GM12878 (cell line): ENCODE data around the gene TMEM132C. TPM values are rescaled to one million over a fixed set of nuclear protein-coding genes. Genes with fewer than 3 reads are reported as not detected.

Experiments used
- ATAC-seq: fragments of 200-7000 bp; cut with Tn5 transposase; 3 replicates; pipeline ENCODE4 v1.9.1; 2020; ENCODE audit warnings: mild to moderate bottlenecking, moderate library complexity
- BruUV-seq: library from RNA; stranded (reverse); fragments of 400-500 nt; replicated peaks from 2 replicates; lab custom pipeline; 2021; lab: Mats Ljungman, UMichigan
- CTCF ChIA-PET: fragments of 300-600 bp; sonication (Branson Sonifier 250); formaldehyde crosslinking; extraction: SDS; loops from one replicate; lab custom pipeline; 2021; ENCODE audit warnings: inconsistent platforms; lab: Yijun Ruan, JAX
- POLR2A ChIA-PET: fragments of 350-600 bp; formaldehyde crosslinking; extraction: SDS; loops from one replicate; lab custom pipeline; 2021; ENCODE audit warnings: inconsistent platforms; lab: Charles Lee
- RAD21 ChIA-PET: fragments of 300-600 bp; sonication (Branson Sonifier 250); formaldehyde crosslinking; loops from one replicate; lab custom pipeline; 2023; ENCODE audit warnings: antibody characterized with exemption; ENCODE audit not compliant: unreplicated experiment; lab: Charles Lee
- SMC1A ChIA-PET: fragments of 300-600 bp; sonication (Branson Sonifier 250); formaldehyde crosslinking; loops from one replicate; lab custom pipeline; 2023; ENCODE audit not compliant: unreplicated experiment, uncharacterized antibody; lab: Charles Lee
- DNase-seq: peaks from one replicate; pipeline ENCODE4 v3.0.0-alpha.2; 2011; ENCODE audit warnings: low read depth, low spot score
- FAIRE-seq: peaks from 3 replicates; lab custom pipeline; 2011; peaks lifted over from hg19 to GRCh38; lab: Jason Lieb, UNC
- H2AFZ ChIP-seq: 2 replicates; pipeline ENCODE4 v1.6.0; 2011; ENCODE audit warnings: low read depth, low read length, control low read depth; ENCODE audit not compliant: control insufficient read depth
- H3K27ac ChIP-seq: 2 replicates; pipeline ENCODE4 v1.5.1; 2011; ENCODE audit warnings: control low read depth; ENCODE audit not compliant: control insufficient read depth, insufficient read depth
- H3K27me3 ChIP-seq, 2 experiments: replicated peaks in 1 of 2; 2 replicates each; pipeline versions ENCODE4 v1.6.0 to v1.6.1; 2011; ENCODE audit warnings: low read length in 1 of 2; ENCODE audit not compliant: control insufficient read depth in 2 of 2, insufficient read depth in 2 of 2
- H3K36me3 ChIP-seq, 2 experiments: 2 replicates each; pipeline ENCODE4 v1.5.1; 2011; ENCODE audit warnings: low read length in 1 of 2; ENCODE audit not compliant: control insufficient read depth in 2 of 2, insufficient read depth in 2 of 2
- H3K4me1 ChIP-seq: 2 replicates; pipeline ENCODE4 v1.6.1; 2011; ENCODE audit warnings: mild to moderate bottlenecking, low read length, moderate library complexity, mixed read lengths; ENCODE audit not compliant: control insufficient read depth, insufficient read depth
- H3K4me2 ChIP-seq: 2 replicates; pipeline ENCODE4 v1.6.0; 2011; ENCODE audit warnings: control low read depth; ENCODE audit not compliant: control insufficient read depth, insufficient read depth
- H3K4me3 ChIP-seq: fragments of 200-600 bp; sonication (generic); 2 replicates; pipeline ENCODE4 v1.5.1; 2016
- H3K79me2 ChIP-seq: 2 replicates; pipeline ENCODE4 v1.6.0; 2011; ENCODE audit warnings: low read length; ENCODE audit not compliant: control insufficient read depth, insufficient read depth
- H3K9ac ChIP-seq: 2 replicates; pipeline ENCODE4 v1.8.0; 2011; ENCODE audit warnings: low read length, control low read depth, mixed read lengths; ENCODE audit not compliant: control insufficient read depth, insufficient read depth
- H3K9me3 ChIP-seq: replicated peaks from 3 replicates; pipeline ENCODE4 v1.5.1; 2011; ENCODE audit warnings: mild to moderate bottlenecking, low read length; ENCODE audit not compliant: control insufficient read depth, insufficient read depth
- H4K20me1 ChIP-seq: 2 replicates; pipeline ENCODE4 v1.6.0; 2011; ENCODE audit not compliant: control insufficient read depth, insufficient read depth
- HDGF ChIP-seq: fragments of 450-650 bp; IDR thresholded peaks from 2 replicates; pipeline ENCODE4 v1.6.1; 2016; ENCODE audit warnings: antibody characterized with exemption
- JUNB ChIP-seq: IDR thresholded peaks from 2 replicates; pipeline ENCODE4 v1.6.1; 2016; ENCODE audit warnings: antibody characterized with exemption, mild to moderate bottlenecking
- LARP7 ChIP-seq: fragments of 450-650 bp; IDR thresholded peaks from 2 replicates; pipeline ENCODE4 v1.6.1; 2017; ENCODE audit warnings: mild to moderate bottlenecking
- NR2C1 ChIP-seq: fragments of 450-650 bp; IDR thresholded peaks from 2 replicates; pipeline ENCODE4 v1.6.1; 2017; ENCODE audit warnings: antibody characterized with exemption, mild to moderate bottlenecking, moderate library complexity
- RB1 ChIP-seq: fragments of 450-650 bp; formaldehyde crosslinking; IDR thresholded peaks from 2 replicates; pipeline ENCODE4 v1.6.1; 2017; ENCODE audit warnings: mild to moderate bottlenecking, borderline replicate concordance
- SMARCA5 ChIP-seq: fragments of 450-650 bp; IDR thresholded peaks from 2 replicates; pipeline ENCODE4 v1.6.1; 2017; ENCODE audit warnings: mild to moderate bottlenecking
- ZNF384 ChIP-seq: IDR thresholded peaks from 2 replicates; pipeline ENCODE4 v1.6.1; 2012; ENCODE audit warnings: low read depth, mild to moderate bottlenecking, low read length, improper control_type of control experiment, borderline replicate concordance
- WGBS: methylation state at CpG from one replicate; pipeline ENCODE4 v1.1.6; 2016; ENCODE audit warnings: low lambda C conversion rate; ENCODE audit not compliant: insufficient replicate concordance, insufficient coverage; ENCODE audit errors: missing lambda C conversion rate; 5-methylcytosine and 5-hydroxymethylcytosine counted together
- in situ Hi-C: fragments of 300-500 bp; cut with MboI; formaldehyde crosslinking; loops from 9 replicates; pipeline ENCODE4 v1.14.3; 2018; ENCODE audit warnings: mixed read lengths
- intact Hi-C: fragments of 100-400 bp; cut with micrococcal nuclease; formaldehyde crosslinking; loops from one replicate; pipeline ENCODE4 v1.14.2; 2022; ENCODE audit not compliant: unreplicated experiment
- polyA plus RNA-seq, 11 experiments: library from polyadenylated mRNA; depleted of rRNA in 4 of 11; unstranded in 6 of 11; stranded (reverse) in 5 of 11; fragments of >200 nt; fragmentation: Nextera tagmentation in 4 of 11; fragmentation: Illumina TruSeq in 1 of 11; extraction: Ambion mirVana in 4 of 11; extraction: Trizol in 1 of 11; gene quantifications; 1 replicate in 1 of 11; 2 replicates in 10 of 11; pipeline versions ENCODE4 v1.2.1 to v1.2.3, GENCODE V29; 2011 to 2016; ENCODE audit warnings: inconsistent platforms in 2 of 11, missing spikeins in 2 of 11, low read depth in 1 of 11
- total RNA-seq, 4 experiments: library from RNA; depleted of rRNA in 3 of 4; stranded (reverse); fragments of >200 nt in 3 of 4; fragmentation: Illumina TruSeq in 1 of 4; extraction: Trizol in 1 of 4; gene quantifications; 2 replicates each; pipeline versions ENCODE4 v1.2.1 to v1.2.3, GENCODE V29; 2013 to 2021
- TF ChIP-seq, protein P1 (sequence below): IDR thresholded peaks from 2 replicates; pipeline ENCODE4 v1.6.1; 2012; ENCODE audit warnings: low read depth, low read length, improper control_type of control experiment
- TF ChIP-seq, protein P2 (sequence below): IDR thresholded peaks from 2 replicates; pipeline ENCODE4 v1.6.1; 2011; ENCODE audit warnings: mild to moderate bottlenecking, low read depth, low read length, moderate library complexity; ENCODE audit not compliant: insufficient replicate concordance

TMEM132C gene
- total and polyA plus RNA-seq, 10 of the 15 experiments (the other 5 are each of a cell fraction or from before 2014, with no cell fraction given): not detected

DNA sequence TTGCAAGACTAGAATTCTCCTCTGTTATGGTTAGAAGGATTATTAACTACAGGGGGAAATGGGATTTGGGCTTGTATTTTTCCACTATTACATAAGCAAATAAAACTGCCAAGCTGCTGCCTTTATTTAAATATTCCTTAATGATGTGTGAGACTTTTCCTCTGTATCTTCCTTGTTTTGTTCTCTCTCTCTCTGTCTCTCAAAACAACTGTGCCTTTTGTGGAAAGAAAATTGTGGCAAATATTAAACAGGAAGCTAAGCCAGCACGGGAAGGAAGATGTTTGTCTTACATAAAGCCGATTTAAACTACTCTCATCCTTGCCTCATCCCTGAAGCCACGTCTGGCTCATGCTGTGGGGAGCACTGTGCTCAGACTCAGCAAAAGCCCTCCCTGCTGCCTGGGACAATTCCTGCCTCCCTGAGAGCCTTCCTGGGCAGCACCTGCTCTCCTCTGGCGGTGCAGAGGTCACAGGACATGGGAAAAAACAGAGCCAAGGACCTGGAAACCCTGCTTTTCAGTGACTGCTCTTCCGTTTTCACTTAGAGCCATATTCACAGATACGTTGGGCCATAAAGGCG lies 319.6 kb downstream of the TMEM132C start:
- H3K4me2 ChIP-seq: no peak overlapping the region
- WGBS: 35% methylated on average over 7 of the region's 7 CpGs
- SMC1A ChIA-PET: no interaction called here
- H3K79me2 ChIP-seq: no peaks in the 10 kb centered on the region
- CTCF ChIA-PET: no interaction called here
- H3K9ac ChIP-seq: no peak overlapping the region
- RAD21 ChIA-PET: no interaction called here
- no TSS peak for BruUV-seq
- H3K27ac ChIP-seq: no peak overlapping the region
- DNase-seq (no peak), FAIRE-seq (no peak), ATAC-seq (no peak)
- in situ Hi-C loops (no loop called here), intact Hi-C loops (no loop called here)
- TF ChIP-seq RB1 (no peak), SMARCA5 (no peak)
- no peaks in the 10 kb centered on the region; a peak in 1 of 4 replicates for H3K27me3 ChIP-seq
- no peaks in the 10 kb centered on the region for H3K36me3 ChIP-seq
- POLR2A ChIA-PET: no interaction called here
- no peaks in the 10 kb centered on the region for H3K4me1 ChIP-seq
- H4K20me1 ChIP-seq: no peaks in the 10 kb centered on the region
- no peak overlapping the region for H2AFZ ChIP-seq
- no peaks in the 10 kb centered on the region for H3K9me3 ChIP-seq
- H3K4me3 ChIP-seq: no peak overlapping the region

DNA sequence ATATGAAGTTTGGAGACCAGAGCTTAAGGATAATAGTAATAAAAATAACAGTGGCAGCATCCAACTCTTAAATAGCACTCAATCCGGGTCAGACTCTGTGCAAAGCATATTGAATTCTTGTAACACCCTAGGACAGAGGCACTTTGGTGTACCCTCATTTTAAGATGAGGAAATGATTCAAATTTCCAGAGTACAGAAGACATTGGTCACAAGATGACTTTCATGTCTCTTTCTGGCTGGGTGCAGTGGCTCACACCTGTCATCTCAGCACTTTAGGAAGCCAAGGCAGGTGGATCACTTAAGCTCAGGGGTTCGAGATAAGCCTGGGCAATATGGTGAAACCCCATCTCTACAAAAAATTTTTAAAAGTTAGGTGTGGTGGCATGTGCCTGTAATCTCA lies 320.9 kb downstream of the TMEM132C start:
- no peak overlapping the region for H3K4me3 ChIP-seq
- H3K9ac ChIP-seq: no peak overlapping the region
- in situ Hi-C loops (no loop called here), intact Hi-C loops (no loop called here)
- H3K27me3 ChIP-seq: no peaks in the 10 kb centered on the region; a peak in 2 of 4 replicates
- ATAC-seq (no peak), DNase-seq (no peak), FAIRE-seq (no peak)
- ChIA-PET POLR2A (no interaction called here), CTCF (no interaction called here), SMC1A (no interaction called here), RAD21 (no interaction called here)
- TF ChIP-seq JUNB (no peak), LARP7 (no peak), NR2C1 (no peak), HDGF (no peak), ZNF384 (no peak)
- TF ChIP-seq, protein P1, sequence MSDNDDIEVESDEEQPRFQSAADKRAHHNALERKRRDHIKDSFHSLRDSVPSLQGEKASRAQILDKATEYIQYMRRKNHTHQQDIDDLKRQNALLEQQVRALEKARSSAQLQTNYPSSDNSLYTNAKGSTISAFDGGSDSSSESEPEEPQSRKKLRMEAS: no peak
- TF ChIP-seq, protein P2, sequence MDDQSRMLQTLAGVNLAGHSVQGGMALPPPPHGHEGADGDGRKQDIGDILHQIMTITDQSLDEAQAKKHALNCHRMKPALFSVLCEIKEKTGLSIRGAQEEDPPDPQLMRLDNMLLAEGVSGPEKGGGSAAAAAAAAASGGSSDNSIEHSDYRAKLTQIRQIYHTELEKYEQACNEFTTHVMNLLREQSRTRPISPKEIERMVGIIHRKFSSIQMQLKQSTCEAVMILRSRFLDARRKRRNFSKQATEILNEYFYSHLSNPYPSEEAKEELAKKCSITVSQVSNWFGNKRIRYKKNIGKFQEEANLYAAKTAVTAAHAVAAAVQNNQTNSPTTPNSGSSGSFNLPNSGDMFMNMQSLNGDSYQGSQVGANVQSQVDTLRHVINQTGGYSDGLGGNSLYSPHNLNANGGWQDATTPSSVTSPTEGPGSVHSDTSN: no peak
- WGBS: 0% methylated on average over 2 of the region's 2 CpGs
- H4K20me1 ChIP-seq: no peaks in the 10 kb centered on the region
- H3K36me3 ChIP-seq: no peaks in the 10 kb centered on the region
- no TSS peak for BruUV-seq
- H2AFZ ChIP-seq: no peak overlapping the region
- H3K9me3 ChIP-seq: no peaks in the 10 kb centered on the region
- no peaks in the 10 kb centered on the region for H3K4me1 ChIP-seq
- H3K4me2 ChIP-seq: no peak overlapping the region
- H3K27ac ChIP-seq: no peak overlapping the region
- no peaks in the 10 kb centered on the region for H3K79me2 ChIP-seq
